Subcutaneous adipose tissue (tissue), 4 donors: ENCODE measurements around the gene GRK1. TPM values are rescaled to one million over a fixed set of nuclear protein-coding genes. Genes with fewer than 3 reads are reported as not detected.

Experiments used
- total RNA-seq, 4 donors: library from RNA; depleted of rRNA; stranded (reverse); fragments of >200 nt; gene quantifications; one replicate each; pipeline ENCODE4 v1.1.0, GENCODE V29; 2016
- TF ChIP-seq, protein P1 (sequence below): fragments of 450-650 bp; IDR thresholded peaks from one replicate; pipeline ENCODE4 v1.5.1; 2016; ENCODE audit warnings: low read depth, mild to moderate bottlenecking, control low read depth, antibody characterized with exemption, moderate library complexity

The GRK1 gene
- total RNA-seq, 4 donors from 2014 or later: not detected

DNA sequence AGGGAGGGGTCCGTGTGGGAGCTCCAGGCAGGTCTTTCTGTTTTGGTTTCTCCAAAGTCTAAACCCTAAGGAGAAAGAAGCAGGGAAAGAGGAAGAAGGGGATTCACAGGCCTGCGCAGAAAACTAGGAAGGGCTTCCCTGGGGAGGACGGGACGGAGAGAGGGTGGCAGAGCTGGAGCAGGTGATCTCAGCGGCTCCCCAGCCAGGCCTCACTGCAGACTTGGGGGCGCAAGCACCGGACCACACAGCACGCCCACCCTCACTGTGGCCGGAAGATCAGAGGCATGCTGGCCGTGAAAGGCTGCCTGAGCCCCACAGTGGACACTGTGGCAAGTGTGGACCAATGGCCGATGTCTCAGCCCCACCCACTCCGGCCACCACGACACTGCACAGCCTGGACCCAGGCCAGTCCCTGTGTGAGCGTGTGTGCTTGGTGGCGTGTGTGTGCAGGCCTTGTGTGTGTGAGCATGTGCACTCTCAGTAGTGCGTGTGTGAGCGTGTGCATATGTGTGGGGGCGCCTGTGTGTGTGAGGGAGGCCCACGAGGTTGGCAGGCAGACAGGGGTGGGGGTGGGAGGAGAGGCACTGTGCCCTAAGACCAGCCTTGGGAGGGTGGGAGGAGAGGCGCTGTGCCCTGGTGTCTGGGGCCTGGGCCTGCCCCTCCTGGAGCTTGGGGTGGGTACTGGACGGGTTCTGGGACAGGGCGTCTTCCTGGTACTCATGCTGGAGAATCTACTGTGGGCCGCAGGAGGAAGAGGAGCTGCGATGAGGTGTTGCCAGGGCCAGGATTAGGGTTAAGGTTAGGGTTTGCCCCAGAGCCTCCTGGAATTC lies 76.6 kb downstream of the GRK1 start:
- TF ChIP-seq, protein P1, sequence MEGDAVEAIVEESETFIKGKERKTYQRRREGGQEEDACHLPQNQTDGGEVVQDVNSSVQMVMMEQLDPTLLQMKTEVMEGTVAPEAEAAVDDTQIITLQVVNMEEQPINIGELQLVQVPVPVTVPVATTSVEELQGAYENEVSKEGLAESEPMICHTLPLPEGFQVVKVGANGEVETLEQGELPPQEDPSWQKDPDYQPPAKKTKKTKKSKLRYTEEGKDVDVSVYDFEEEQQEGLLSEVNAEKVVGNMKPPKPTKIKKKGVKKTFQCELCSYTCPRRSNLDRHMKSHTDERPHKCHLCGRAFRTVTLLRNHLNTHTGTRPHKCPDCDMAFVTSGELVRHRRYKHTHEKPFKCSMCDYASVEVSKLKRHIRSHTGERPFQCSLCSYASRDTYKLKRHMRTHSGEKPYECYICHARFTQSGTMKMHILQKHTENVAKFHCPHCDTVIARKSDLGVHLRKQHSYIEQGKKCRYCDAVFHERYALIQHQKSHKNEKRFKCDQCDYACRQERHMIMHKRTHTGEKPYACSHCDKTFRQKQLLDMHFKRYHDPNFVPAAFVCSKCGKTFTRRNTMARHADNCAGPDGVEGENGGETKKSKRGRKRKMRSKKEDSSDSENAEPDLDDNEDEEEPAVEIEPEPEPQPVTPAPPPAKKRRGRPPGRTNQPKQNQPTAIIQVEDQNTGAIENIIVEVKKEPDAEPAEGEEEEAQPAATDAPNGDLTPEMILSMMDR: no peak

DNA sequence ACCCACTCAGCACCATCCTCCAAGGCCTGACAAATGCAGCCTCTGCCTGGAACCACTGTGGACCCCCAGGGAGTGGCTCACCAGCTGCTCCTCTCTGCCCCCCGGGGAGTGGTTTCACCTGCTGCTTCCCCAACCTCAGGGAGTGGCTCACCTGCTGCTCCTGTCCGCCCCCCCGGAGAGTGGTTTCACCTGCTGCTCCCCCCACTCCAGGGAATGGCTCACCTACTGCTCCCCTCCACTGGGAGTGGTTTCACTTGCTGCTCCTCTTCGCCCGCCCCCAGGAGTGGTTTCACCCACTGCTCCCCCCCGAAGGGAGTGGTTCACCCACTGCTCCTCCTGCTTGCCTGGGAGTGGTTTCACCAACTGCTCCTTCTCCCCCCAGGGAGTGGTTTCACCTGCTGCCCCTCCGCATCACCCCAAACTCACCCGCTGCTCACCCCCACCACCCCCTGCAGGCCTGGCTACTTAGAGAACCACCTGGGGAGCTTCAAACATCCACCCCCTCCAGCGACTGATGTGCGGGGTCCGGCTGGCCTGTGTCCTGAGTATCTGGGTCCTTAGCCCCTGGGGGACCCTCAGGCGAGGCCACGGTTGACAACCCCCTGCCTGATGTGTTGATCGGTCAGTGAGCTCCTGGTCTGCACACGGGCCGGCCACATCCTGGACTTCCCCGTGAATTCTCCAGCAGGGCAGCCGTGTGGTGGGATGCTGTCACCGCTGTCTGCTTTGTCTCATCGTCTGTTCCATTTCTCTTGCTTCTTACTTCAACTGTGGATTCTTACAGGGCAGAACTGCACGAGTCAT lies 77.4 kb downstream of the GRK1 start:
- TF ChIP-seq, protein P1: no peak

- TF ChIP-seq, protein P1: no peak
Observed at GRCh38 chr13:113745059-113745458, 78.0 kb downstream of the GRK1 start.

DNA sequence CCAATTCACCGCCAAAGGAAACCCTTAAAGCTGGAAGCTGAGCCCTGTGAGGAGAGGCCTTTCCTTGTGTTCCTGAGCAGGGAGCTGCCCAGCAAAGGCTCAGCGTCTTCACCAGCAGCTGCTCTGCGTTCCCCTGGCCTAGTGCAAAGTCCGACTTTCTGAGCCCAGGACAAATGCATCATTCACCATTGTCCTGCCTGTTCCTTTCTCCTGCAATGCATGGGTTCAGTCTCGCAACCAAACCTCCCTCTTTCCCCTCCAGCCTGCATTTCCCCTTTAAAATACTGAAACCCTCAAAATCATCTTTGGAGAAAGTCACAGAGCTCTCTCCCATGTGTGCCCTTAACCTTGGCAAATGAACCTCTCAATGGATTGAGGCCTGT lies 79.1 kb downstream of the GRK1 start:
- TF ChIP-seq, protein P1: no peak

DNA sequence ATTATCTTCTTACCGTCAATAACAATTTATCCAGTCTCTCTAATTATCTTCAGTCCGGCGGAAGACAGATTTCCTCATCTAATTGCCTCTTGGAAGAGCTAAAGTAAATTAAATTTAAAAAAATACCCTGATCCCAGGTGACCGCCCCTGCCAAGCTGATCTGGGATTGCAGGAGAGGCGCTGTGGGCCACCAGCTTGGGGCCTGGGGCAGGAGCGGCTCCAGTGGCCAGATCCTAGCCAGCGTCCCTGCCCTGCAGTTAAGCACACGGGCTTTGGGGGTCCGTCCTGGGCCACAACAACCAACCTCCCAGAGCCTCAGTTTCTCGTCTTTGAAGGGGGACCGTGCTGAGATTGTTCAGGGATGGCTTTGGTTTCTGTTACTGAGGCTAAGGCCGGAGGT lies 79.7 kb downstream of the GRK1 start:
- TF ChIP-seq, protein P1: no peak

DNA sequence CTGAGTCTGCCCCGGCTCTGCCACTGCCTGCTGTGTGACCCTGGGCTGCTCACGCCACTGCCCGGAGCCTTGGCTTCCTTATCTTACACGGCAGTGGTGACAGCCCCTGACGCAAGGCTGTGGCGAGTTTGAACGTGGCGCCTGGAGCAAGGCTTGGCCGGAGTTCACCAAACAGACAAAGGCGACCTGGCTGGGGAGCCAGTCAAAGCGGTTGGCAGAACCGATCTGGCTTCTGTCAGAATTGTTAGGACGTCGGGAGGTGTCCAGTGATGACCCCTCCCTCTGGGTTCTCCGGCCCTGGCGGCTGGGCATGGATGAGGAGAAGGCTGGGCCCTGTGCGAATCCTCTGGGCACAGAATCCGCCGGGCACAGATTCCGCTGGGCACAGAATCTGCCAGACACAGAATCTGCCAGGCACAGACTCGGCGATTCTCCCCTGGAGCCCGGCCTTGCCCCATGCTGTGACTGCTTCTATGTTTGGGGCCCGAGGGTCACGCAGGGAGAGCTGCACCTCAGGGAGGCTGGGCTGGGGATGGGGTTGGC lies 80.3 kb downstream of the GRK1 start:
- TF ChIP-seq, protein P1: no peak
